Astrocyte (in vitro differentiated cells and primary cell): ENCODE measurements around the gene PEAK1. TPM values are rescaled to one million over a fixed set of nuclear protein-coding genes. Genes with fewer than 3 reads are reported as not detected.
A peak's percentile ranks its signal among the peaks of the same experiment; 100 is the strongest.

Source experiments
- DNase-seq: peaks from one replicate; pipeline ENCODE4 v3.0.0-alpha.2; 2010; ENCODE audit warnings: low read depth
- FAIRE-seq: peaks from 2 replicates; lab custom pipeline; 2011; peaks lifted over from hg19 to GRCh38; lab: Jason Lieb, UNC
- H2AFZ ChIP-seq: 2 replicates; pipeline ENCODE4 v1.6.0; 2012; ENCODE audit warnings: low read depth, low read length, inconsistent platforms
- H3K27ac ChIP-seq: 2 replicates; pipeline ENCODE4 v1.5.1; 2011; ENCODE audit warnings: low read depth, low read length, inconsistent platforms
- H3K27me3 ChIP-seq: 2 replicates; pipeline ENCODE4 v1.6.0; 2011; ENCODE audit warnings: low read length, inconsistent platforms; ENCODE audit not compliant: insufficient read depth
- H3K36me3 ChIP-seq: 2 replicates; pipeline ENCODE4 v1.5.1; 2011; ENCODE audit warnings: low read length, inconsistent platforms; ENCODE audit not compliant: insufficient read depth
- H3K4me1 ChIP-seq: 2 replicates; pipeline ENCODE4 v1.5.1; 2011; ENCODE audit warnings: low read length, inconsistent platforms; ENCODE audit not compliant: insufficient read depth
- H3K4me2 ChIP-seq: 2 replicates; pipeline ENCODE4 v1.6.0; 2012; ENCODE audit warnings: low read length, inconsistent platforms
- H3K4me3 ChIP-seq: 2 replicates; pipeline ENCODE4 v1.5.1; 2011; ENCODE audit warnings: low read depth, mild to moderate bottlenecking, low read length, inconsistent platforms; ENCODE audit not compliant: insufficient read depth
- H3K79me2 ChIP-seq: 2 replicates; pipeline ENCODE4 v1.6.0; 2012; ENCODE audit warnings: mild to moderate bottlenecking, low read length, inconsistent platforms; ENCODE audit not compliant: insufficient read depth
- H3K9ac ChIP-seq: 2 replicates; pipeline ENCODE4 v1.6.0; 2012; ENCODE audit warnings: mild to moderate bottlenecking, low read length, inconsistent platforms
- H3K9me3 ChIP-seq: 2 replicates; pipeline ENCODE4 v1.5.1; 2012; ENCODE audit warnings: low read depth, mild to moderate bottlenecking, low read length, inconsistent platforms; ENCODE audit not compliant: insufficient read depth
- H4K20me1 ChIP-seq: 2 replicates; pipeline ENCODE4 v1.6.0; 2012; ENCODE audit warnings: low read length, inconsistent platforms; ENCODE audit not compliant: insufficient read depth
- H3K27ac Mint-ChIP-seq: one replicate; pipeline ENCODE4 v1.8.0; 2021; ENCODE audit warnings: mild to moderate bottlenecking, mixed read lengths; ENCODE audit not compliant: unreplicated experiment
- H3K27me3 Mint-ChIP-seq: one replicate; pipeline ENCODE4 v1.8.0; 2021; ENCODE audit warnings: low read depth, mixed read lengths; ENCODE audit not compliant: unreplicated experiment
- H3K36me3 Mint-ChIP-seq: one replicate; pipeline ENCODE4 v1.8.0; 2021; ENCODE audit warnings: low read depth, mixed read lengths; ENCODE audit not compliant: unreplicated experiment
- H3K4me1 Mint-ChIP-seq: one replicate; pipeline ENCODE4 v1.8.0; 2021; ENCODE audit warnings: low read depth, mixed read lengths; ENCODE audit not compliant: unreplicated experiment
- H3K4me3 Mint-ChIP-seq: one replicate; pipeline ENCODE4 v1.8.0; 2021; ENCODE audit warnings: mild to moderate bottlenecking, moderate library complexity, mixed read lengths; ENCODE audit not compliant: unreplicated experiment
- H3K9me3 Mint-ChIP-seq: one replicate; pipeline ENCODE4 v1.8.0; 2021; ENCODE audit warnings: mild to moderate bottlenecking, mixed read lengths; ENCODE audit not compliant: unreplicated experiment
- EZH2 ChIP-seq: IDR thresholded peaks from 2 replicates; pipeline ENCODE4 v1.6.1; 2012; ENCODE audit warnings: mild to moderate bottlenecking, low read length, inconsistent platforms; ENCODE audit not compliant: insufficient read depth
- total RNA-seq: library from RNA; stranded (reverse); gene quantifications from 2 replicates; pipeline ENCODE4 v1.2.1, GENCODE V29; 2021
- TF ChIP-seq, protein P1 (sequence below): IDR thresholded peaks from 2 replicates; pipeline ENCODE4 v1.5.1; 2011; ENCODE audit warnings: low read depth, mild to moderate bottlenecking, inconsistent platforms, low read length, moderate library complexity; ENCODE audit not compliant: insufficient read depth

PEAK1 gene
- total RNA-seq, 1 donor from 2014 or later: 62.3 TPM

DNA sequence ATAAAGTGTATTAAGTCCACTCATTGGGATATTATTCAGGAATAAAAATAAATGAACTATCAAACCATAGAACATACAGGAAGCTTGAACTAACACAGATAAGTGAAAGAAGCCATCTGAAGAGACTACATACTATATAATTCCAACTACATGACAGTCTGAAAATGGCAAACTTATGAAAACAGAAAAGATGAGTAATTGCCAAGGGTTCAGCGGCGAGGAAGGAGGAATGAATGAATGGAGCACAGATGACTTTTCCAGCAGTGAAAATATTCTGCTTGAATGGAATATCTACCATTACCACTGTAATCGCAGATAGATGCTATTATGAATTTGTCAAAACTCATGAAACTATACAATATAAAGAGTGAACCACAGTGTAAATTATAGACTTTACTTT, 79.7 kb downstream of the PEAK1 start:
- Mint-ChIP-seq H3K4me3 (no peak overlapping the region), H3K36me3 (peaks cover 3% of the 10 kb centered on the region), H3K27ac (no peak overlapping the region), H3K9me3 (no peaks in the 10 kb centered on the region), H3K27me3 (no peaks in the 10 kb centered on the region), H3K4me1 (peaks cover 5% of the 10 kb centered on the region)
- Histone ChIP-seq H3K4me1 (no peaks in the 10 kb centered on the region), H3K36me3 (no peaks in the 10 kb centered on the region), H4K20me1 (peaks cover 39% of the 10 kb centered on the region), H3K27ac (no peak overlapping the region), H3K27me3 (no peaks in the 10 kb centered on the region), H3K4me2 (no peak overlapping the region), H3K9ac (no peak overlapping the region), H3K4me3 (no peak overlapping the region), H3K9me3 (no peaks in the 10 kb centered on the region), H3K79me2 (peaks cover 37% of the 10 kb centered on the region), H2AFZ (no peak overlapping the region)
- no peak for DNase-seq
- no peak for FAIRE-seq
- TF ChIP-seq, protein P1, sequence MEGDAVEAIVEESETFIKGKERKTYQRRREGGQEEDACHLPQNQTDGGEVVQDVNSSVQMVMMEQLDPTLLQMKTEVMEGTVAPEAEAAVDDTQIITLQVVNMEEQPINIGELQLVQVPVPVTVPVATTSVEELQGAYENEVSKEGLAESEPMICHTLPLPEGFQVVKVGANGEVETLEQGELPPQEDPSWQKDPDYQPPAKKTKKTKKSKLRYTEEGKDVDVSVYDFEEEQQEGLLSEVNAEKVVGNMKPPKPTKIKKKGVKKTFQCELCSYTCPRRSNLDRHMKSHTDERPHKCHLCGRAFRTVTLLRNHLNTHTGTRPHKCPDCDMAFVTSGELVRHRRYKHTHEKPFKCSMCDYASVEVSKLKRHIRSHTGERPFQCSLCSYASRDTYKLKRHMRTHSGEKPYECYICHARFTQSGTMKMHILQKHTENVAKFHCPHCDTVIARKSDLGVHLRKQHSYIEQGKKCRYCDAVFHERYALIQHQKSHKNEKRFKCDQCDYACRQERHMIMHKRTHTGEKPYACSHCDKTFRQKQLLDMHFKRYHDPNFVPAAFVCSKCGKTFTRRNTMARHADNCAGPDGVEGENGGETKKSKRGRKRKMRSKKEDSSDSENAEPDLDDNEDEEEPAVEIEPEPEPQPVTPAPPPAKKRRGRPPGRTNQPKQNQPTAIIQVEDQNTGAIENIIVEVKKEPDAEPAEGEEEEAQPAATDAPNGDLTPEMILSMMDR: no peak
- TF ChIP-seq EZH2: no peak

GRCh38 chr15:77336006-77336405, 83.9 kb downstream of the PEAK1 start:
- H3K27ac Mint-ChIP-seq: no peak overlapping the region
- no peak overlapping the region for H3K4me2 ChIP-seq
- H3K4me3 Mint-ChIP-seq: no peak overlapping the region
- no peaks in the 10 kb centered on the region for H3K4me1 ChIP-seq
- H3K36me3 Mint-ChIP-seq: peaks cover 3% of the 10 kb centered on the region
- no peaks in the 10 kb centered on the region for H3K9me3 ChIP-seq
- no peak overlapping the region for H3K9ac ChIP-seq
- no peaks in the 10 kb centered on the region for H3K27me3 ChIP-seq
- peaks cover 42% of the 10 kb centered on the region for H4K20me1 ChIP-seq
- H2AFZ ChIP-seq: no peak overlapping the region
- H3K9me3 Mint-ChIP-seq: no peaks in the 10 kb centered on the region
- no peak overlapping the region for H3K4me3 ChIP-seq
- no peak overlapping the region for H3K27ac ChIP-seq
- H3K4me1 Mint-ChIP-seq: peaks cover 7% of the 10 kb centered on the region
- H3K36me3 ChIP-seq: no peaks in the 10 kb centered on the region
- no peaks in the 10 kb centered on the region for H3K27me3 Mint-ChIP-seq
- FAIRE-seq (no peak), DNase-seq (no peak)
- TF ChIP-seq, protein P1: no peak
- TF ChIP-seq EZH2: no peak
- H3K79me2 ChIP-seq: peaks cover 30% of the 10 kb centered on the region

- no peak for DNase-seq
- no peak for TF ChIP-seq EZH2
- TF ChIP-seq, protein P1: no peak
- peak; percentile 23 for FAIRE-seq
- Histone ChIP-seq H2AFZ (no peak overlapping the region), H3K9ac (no peak overlapping the region), H4K20me1 (peaks cover 48% of the 10 kb centered on the region), H3K27me3 (no peaks in the 10 kb centered on the region), H3K9me3 (no peaks in the 10 kb centered on the region), H3K36me3 (no peaks in the 10 kb centered on the region), H3K4me2 (no peak overlapping the region), H3K4me3 (no peak overlapping the region), H3K79me2 (peaks cover 35% of the 10 kb centered on the region), H3K27ac (no peak overlapping the region), H3K4me1 (no peaks in the 10 kb centered on the region)
- peaks cover 7% of the 10 kb centered on the region for H3K4me1 Mint-ChIP-seq
- no peaks in the 10 kb centered on the region for H3K27me3 Mint-ChIP-seq
- H3K4me3 Mint-ChIP-seq: no peak overlapping the region
- H3K9me3 Mint-ChIP-seq: no peaks in the 10 kb centered on the region
- H3K36me3 Mint-ChIP-seq: peaks cover 3% of the 10 kb centered on the region
- no peak overlapping the region for H3K27ac Mint-ChIP-seq
Measured at GRCh38 chr15:77335298-77335697, 84.6 kb downstream of the PEAK1 start.
